Measurements from ENCODE around the gene PANK1. TPM values are rescaled to one million over a fixed set of nuclear protein-coding genes. Genes with fewer than 3 reads are reported as not detected.
A peak's percentile ranks its signal among the peaks of the same experiment; 100 is the strongest.

PANK1 gene
- total RNA-seq, 1 donor from 2014 or later, result 8.2 TPM

- H3K27me3 ChIP-seq (ENCODE audit: low read depth), result no peaks in the 10 kb centered on the region
- no peaks in the 10 kb centered on the region for H3K36me3 ChIP-seq
- intact Hi-C loops (cut with DNase I), result no loop called here
- DNase-seq, result no peak
- H3K9me3 ChIP-seq, result no peaks in the 10 kb centered on the region
- H3K27ac ChIP-seq, result no peak overlapping the region
- no peak overlapping the region for H3K4me3 ChIP-seq
- TF ChIP-seq CTCF (IDR thresholded peaks at IDR 0.05), result no peak
- ATAC-seq, result no peak
- H3K4me1 ChIP-seq, result peaks cover 24% of the 10 kb centered on the region
Measured at GRCh38 chr10:89646889-89647657, 2.0 kb upstream of the PANK1 start.

- Histone ChIP-seq H3K4me3 (peak overlapping the region; percentile 86), H3K4me1 (peaks cover 24% of the 10 kb centered on the region), H3K27ac (peak overlapping the region; percentile 76), H3K36me3 (no peaks in the 10 kb centered on the region), H3K9me3 (no peaks in the 10 kb centered on the region), H3K27me3 (ENCODE audit: low read depth) (no peaks in the 10 kb centered on the region)
- TF ChIP-seq CTCF (IDR thresholded peaks at IDR 0.05), result no peak
- ATAC-seq, result no peak
- DNase-seq, result no peak
- intact Hi-C loops (cut with DNase I), result no loop called here
Measured at GRCh38 chr10:89645742-89646172, 715 bp upstream of the PANK1 start.

- intact Hi-C loops (cut with DNase I), result no loop called here
- no peaks in the 10 kb centered on the region for H3K27me3 ChIP-seq (ENCODE audit: low read depth)
- H3K9me3 ChIP-seq, result no peaks in the 10 kb centered on the region
- TF ChIP-seq CTCF (IDR thresholded peaks at IDR 0.05), result no peak
- H3K36me3 ChIP-seq, result no peaks in the 10 kb centered on the region
- peak overlapping the region; percentile 86 for H3K4me3 ChIP-seq
- peaks cover 24% of the 10 kb centered on the region for H3K4me1 ChIP-seq
- no peak for DNase-seq
- peak; percentile 56 to 69 for ATAC-seq
- H3K27ac ChIP-seq, result peak overlapping the region; percentile 76
Measured at GRCh38 chr10:89644691-89644966, 413 bp downstream of the PANK1 start.

- intact Hi-C loops (cut with DNase I), result no loop called here
- ATAC-seq (peak; percentile 95 to 96), DNase-seq (peak; percentile 73)
- Histone ChIP-seq H3K36me3 (no peaks in the 10 kb centered on the region), H3K4me3 (peak overlapping the region; percentile 86), H3K9me3 (no peaks in the 10 kb centered on the region), H3K4me1 (peaks cover 24% of the 10 kb centered on the region), H3K27me3 (ENCODE audit: low read depth) (no peaks in the 10 kb centered on the region), H3K27ac (peak overlapping the region; percentile 76)
- TF ChIP-seq CTCF (IDR thresholded peaks at IDR 0.05), result no peak
Measured at GRCh38 chr10:89643812-89644690, 991 bp downstream of the PANK1 start.

- Histone ChIP-seq H3K27me3 (ENCODE audit: low read depth) (no peaks in the 10 kb centered on the region), H3K36me3 (no peaks in the 10 kb centered on the region), H3K4me3 (peak overlapping the region; percentile 86), H3K27ac (no peak overlapping the region), H3K4me1 (peaks cover 24% of the 10 kb centered on the region), H3K9me3 (no peaks in the 10 kb centered on the region)
- DNase-seq (no peak), ATAC-seq (no peak)
- intact Hi-C loops (cut with DNase I), result no loop called here
- no peak for TF ChIP-seq CTCF (IDR thresholded peaks at IDR 0.05)
Measured at GRCh38 chr10:89643431-89643811, 1.6 kb downstream of the PANK1 start.

Data from lower lobe of right lung (tissue), 2 donors.